Measurements from ENCODE around the gene MAP4K4. TPM values are rescaled to one million over a fixed set of nuclear protein-coding genes. Genes with fewer than 3 reads are reported as not detected.

Gene MAP4K4
- total RNA-seq, 2 donors from 2014 or later: 60.1 to 147 TPM

DNA sequence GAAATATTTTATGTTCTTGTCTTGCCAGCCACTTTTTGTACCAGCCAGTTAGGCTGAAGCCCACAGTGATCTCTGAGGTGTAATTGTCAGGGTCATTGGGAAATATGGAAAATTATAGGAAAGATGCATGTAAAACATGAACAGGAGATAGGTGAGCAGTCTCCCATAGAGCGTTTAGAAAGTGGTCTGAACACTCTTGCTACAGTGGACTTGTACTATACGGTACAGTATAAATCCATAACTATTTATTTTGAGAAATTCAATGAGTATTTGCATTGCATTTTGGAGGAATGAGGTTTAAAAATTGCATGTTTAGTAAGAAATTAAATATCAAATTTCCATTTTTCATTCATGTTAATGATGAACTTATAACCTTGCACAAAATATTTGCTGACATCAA lies 20.8 kb upstream of the MAP4K4 start:
- Histone ChIP-seq H3K27ac (no peak overlapping the region), H3K9me3 (peaks cover 7% of the 10 kb centered on the region), H3K36me3 (no peaks in the 10 kb centered on the region), H3K4me1 (ENCODE audit: control insufficient read depth in 1 of 2, low read depth in 2 of 2) (no peaks in the 10 kb centered on the region), H3K27me3 (replicated peaks; ENCODE audit: insufficient read depth) (no peaks in the 10 kb centered on the region), H3K4me3 (no peak overlapping the region)
- no peak for ATAC-seq (ENCODE audit: insufficient number of reproducible peaks, low FRiP score, low read depth)
- no peak for DNase-seq (ENCODE audit: low spot score)
- TF ChIP-seq, protein P1, sequence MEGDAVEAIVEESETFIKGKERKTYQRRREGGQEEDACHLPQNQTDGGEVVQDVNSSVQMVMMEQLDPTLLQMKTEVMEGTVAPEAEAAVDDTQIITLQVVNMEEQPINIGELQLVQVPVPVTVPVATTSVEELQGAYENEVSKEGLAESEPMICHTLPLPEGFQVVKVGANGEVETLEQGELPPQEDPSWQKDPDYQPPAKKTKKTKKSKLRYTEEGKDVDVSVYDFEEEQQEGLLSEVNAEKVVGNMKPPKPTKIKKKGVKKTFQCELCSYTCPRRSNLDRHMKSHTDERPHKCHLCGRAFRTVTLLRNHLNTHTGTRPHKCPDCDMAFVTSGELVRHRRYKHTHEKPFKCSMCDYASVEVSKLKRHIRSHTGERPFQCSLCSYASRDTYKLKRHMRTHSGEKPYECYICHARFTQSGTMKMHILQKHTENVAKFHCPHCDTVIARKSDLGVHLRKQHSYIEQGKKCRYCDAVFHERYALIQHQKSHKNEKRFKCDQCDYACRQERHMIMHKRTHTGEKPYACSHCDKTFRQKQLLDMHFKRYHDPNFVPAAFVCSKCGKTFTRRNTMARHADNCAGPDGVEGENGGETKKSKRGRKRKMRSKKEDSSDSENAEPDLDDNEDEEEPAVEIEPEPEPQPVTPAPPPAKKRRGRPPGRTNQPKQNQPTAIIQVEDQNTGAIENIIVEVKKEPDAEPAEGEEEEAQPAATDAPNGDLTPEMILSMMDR (IDR thresholded peaks at IDR 0.05): no peak

- no peaks in the 10 kb centered on the region for H3K36me3 ChIP-seq
- TF ChIP-seq, protein P1 (IDR thresholded peaks at IDR 0.05): no peak
- no peak overlapping the region for H3K27ac ChIP-seq
- H3K4me1 ChIP-seq (ENCODE audit: control insufficient read depth in 1 of 2, low read depth in 2 of 2): no peaks in the 10 kb centered on the region
- ATAC-seq (ENCODE audit: insufficient number of reproducible peaks, low FRiP score, low read depth) (no peak), DNase-seq (ENCODE audit: low spot score) (no peak)
- no peaks in the 10 kb centered on the region for H3K9me3 ChIP-seq
- H3K4me3 ChIP-seq: no peak overlapping the region
- H3K27me3 ChIP-seq (replicated peaks; ENCODE audit: insufficient read depth): no peaks in the 10 kb centered on the region
Observed at GRCh38 chr2:101677658-101678057, 19.8 kb upstream of the MAP4K4 start.

- ATAC-seq (ENCODE audit: insufficient number of reproducible peaks, low FRiP score, low read depth): no peak
- no peaks in the 10 kb centered on the region for H3K27me3 ChIP-seq (replicated peaks; ENCODE audit: insufficient read depth)
- H3K27ac ChIP-seq: no peak overlapping the region
- TF ChIP-seq, protein P1 (IDR thresholded peaks at IDR 0.05): no peak
- H3K36me3 ChIP-seq: no peaks in the 10 kb centered on the region
- no peaks in the 10 kb centered on the region for H3K9me3 ChIP-seq
- H3K4me1 ChIP-seq (ENCODE audit: control insufficient read depth in 1 of 2, low read depth in 2 of 2): no peaks in the 10 kb centered on the region
- DNase-seq (ENCODE audit: low spot score): no peak
- no peak overlapping the region for H3K4me3 ChIP-seq
Observed at GRCh38 chr2:101678379-101678778, 19.1 kb upstream of the MAP4K4 start.

GRCh38 chr2:101679037-101679726 lies 18.3 kb upstream of the MAP4K4 start:
- H3K27ac ChIP-seq: no peak overlapping the region
- TF ChIP-seq, protein P1 (IDR thresholded peaks at IDR 0.05): no peak
- ATAC-seq (ENCODE audit: insufficient number of reproducible peaks, low FRiP score, low read depth): no peak

GRCh38 chr2:101679801-101680487 lies 17.6 kb upstream of the MAP4K4 start:
- Histone ChIP-seq H3K27me3 (replicated peaks; ENCODE audit: insufficient read depth) (no peaks in the 10 kb centered on the region), H3K27ac (no peak overlapping the region), H3K9me3 (no peaks in the 10 kb centered on the region), H3K4me1 (ENCODE audit: control insufficient read depth in 1 of 2, low read depth in 2 of 2) (no peaks in the 10 kb centered on the region), H3K36me3 (no peaks in the 10 kb centered on the region), H3K4me3 (no peak overlapping the region)
- DNase-seq (ENCODE audit: low spot score) (no peak), ATAC-seq (ENCODE audit: insufficient number of reproducible peaks, low FRiP score, low read depth) (no peak)
- TF ChIP-seq, protein P1 (IDR thresholded peaks at IDR 0.05): no peak

More at GRCh38 chr2:101679037-101679726, 18.3 kb upstream of the MAP4K4 start:
- no peaks in the 10 kb centered on the region for H3K36me3 ChIP-seq
- H3K4me1 ChIP-seq (ENCODE audit: control insufficient read depth in 1 of 2, low read depth in 2 of 2): no peaks in the 10 kb centered on the region
- no peak overlapping the region for H3K4me3 ChIP-seq
- H3K27me3 ChIP-seq (replicated peaks; ENCODE audit: insufficient read depth): no peaks in the 10 kb centered on the region
- H3K9me3 ChIP-seq: no peaks in the 10 kb centered on the region
- DNase-seq (ENCODE audit: low spot score): no peak
